GM13976 (cell line): ENCODE measurements around the gene LRRC1.

Source experiments
- DNase-seq: peaks from one replicate; pipeline ENCODE4 v3.0.0; 2012; ENCODE audit warnings: low spot score
- in situ Hi-C: fragments of 300-500 bp; cut with MboI; formaldehyde crosslinking; loops from one replicate; pipeline ENCODE4 v1.12.0; 2022; ENCODE audit warnings: low sequenced_read_pairs, mixed read lengths, inconsistent platforms; ENCODE audit not compliant: unreplicated experiment
- TF ChIP-seq, protein P1 (sequence below): IDR thresholded peaks from 2 replicates; pipeline ENCODE4 v1.5.1; 2012; ENCODE audit warnings: borderline replicate concordance, mild to moderate bottlenecking; ENCODE audit not compliant: insufficient read depth; ENCODE audit errors: extremely low read depth, missing control alignments, control extremely low read depth

LRRC1 gene

DNA sequence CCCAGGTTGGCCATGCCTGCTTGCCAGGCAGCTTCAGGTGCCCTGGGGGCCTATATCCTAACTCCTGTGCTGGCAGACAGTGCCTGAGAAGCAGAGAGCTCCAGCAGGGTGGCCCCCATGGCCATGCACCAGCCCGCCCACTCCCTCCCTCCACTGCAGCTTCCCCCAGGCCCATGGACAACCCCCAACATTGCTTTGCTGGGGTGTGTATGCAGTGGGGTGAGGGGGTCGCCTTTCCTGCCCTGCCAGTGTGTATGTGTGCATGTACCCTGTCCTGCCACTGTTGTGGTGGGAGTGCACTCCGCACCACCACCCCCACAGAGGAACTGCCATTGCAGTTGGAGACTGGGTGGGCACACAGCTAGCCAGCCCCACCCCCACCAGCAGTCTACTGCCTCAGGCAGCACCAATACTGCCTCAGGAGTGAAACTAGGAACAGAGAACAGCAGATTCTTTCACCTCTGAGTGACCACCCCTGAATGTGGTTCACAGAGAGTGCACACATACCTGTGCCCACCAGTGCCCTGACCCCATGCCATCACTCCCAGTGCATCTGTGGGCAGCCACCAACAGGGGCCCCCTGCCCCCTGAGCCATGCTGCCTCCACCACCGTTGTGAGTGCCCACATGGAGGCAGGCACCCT is 151.1 kb downstream of the LRRC1 start:
- TF ChIP-seq, protein P1, sequence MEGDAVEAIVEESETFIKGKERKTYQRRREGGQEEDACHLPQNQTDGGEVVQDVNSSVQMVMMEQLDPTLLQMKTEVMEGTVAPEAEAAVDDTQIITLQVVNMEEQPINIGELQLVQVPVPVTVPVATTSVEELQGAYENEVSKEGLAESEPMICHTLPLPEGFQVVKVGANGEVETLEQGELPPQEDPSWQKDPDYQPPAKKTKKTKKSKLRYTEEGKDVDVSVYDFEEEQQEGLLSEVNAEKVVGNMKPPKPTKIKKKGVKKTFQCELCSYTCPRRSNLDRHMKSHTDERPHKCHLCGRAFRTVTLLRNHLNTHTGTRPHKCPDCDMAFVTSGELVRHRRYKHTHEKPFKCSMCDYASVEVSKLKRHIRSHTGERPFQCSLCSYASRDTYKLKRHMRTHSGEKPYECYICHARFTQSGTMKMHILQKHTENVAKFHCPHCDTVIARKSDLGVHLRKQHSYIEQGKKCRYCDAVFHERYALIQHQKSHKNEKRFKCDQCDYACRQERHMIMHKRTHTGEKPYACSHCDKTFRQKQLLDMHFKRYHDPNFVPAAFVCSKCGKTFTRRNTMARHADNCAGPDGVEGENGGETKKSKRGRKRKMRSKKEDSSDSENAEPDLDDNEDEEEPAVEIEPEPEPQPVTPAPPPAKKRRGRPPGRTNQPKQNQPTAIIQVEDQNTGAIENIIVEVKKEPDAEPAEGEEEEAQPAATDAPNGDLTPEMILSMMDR: no peak
- in situ Hi-C loops: no loop called here
- DNase-seq: no peak

DNA sequence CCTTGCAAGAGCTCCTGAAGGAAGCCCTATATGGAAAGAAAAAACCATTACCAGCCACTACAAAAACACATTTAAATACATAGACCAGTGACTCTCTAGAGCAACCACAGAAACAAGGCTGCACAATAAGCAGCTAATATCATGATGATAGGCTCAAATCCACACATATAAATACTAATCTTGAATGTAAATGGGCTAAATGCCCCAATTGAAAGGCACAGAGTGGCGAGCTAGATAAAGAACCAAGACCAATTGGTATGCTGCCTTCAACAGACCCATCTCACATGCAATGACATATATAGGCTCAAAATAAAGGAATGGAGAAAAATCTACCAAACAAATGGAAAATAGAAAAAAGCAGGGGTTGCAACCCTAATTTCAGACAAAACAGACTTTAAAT is 153.0 kb downstream of the LRRC1 start:
- in situ Hi-C loops: no loop called here
- TF ChIP-seq, protein P1: no peak
- no peak for DNase-seq

DNA sequence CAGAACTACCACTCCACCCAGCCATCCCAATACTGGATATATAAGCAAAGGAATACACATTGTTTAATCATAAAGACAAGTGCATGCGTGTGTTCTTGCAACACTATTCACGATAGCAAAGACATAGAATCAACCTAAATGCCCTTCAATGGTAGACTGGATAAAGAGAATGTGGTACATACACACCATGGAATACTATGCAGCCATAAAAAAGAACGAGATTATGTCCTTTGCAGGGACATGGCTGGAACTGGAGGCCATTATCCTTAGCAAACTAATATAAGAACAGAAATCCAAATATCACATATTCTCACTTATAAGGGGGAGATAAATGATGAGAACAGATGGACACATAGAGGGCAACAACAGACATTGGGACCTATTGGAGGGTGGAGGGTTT is 156.6 kb downstream of the LRRC1 start:
- TF ChIP-seq, protein P1: no peak
- in situ Hi-C loops: no loop called here
- no peak for DNase-seq

DNA sequence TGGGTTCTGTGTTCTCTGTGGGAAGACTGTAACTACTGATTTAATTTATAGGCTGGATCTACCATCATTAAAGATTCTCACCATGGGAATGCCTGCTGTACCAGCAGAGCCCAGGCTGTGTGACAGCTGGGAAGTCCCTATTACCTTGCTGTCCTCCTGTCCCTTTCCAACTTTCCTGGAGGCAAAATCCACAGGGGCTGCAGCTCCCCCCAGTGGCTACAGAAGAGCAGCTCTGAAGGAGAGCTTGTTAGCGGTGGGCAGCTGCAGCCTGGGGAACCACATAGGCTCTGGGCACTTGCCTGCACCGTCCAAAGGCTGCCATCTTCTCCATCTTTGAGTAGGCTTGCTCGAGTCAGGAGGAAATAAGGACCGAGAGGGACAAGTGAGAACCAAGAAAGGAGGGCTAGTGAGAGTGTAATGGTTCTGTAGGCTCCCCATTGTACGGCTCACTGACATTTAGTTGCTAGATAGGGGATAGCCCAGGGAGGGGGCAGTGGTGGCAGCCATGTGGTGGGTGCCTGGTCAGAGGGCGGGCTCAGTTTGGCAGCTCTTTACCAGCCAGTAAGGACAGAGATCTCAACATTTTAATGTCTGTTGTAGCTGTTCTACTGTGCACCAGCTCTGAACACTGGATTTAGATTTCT is 161.4 kb downstream of the LRRC1 start:
- TF ChIP-seq, protein P1: peak; percentile 52
- in situ Hi-C loops: no loop called here
- DNase-seq: peak; percentile 41

DNA sequence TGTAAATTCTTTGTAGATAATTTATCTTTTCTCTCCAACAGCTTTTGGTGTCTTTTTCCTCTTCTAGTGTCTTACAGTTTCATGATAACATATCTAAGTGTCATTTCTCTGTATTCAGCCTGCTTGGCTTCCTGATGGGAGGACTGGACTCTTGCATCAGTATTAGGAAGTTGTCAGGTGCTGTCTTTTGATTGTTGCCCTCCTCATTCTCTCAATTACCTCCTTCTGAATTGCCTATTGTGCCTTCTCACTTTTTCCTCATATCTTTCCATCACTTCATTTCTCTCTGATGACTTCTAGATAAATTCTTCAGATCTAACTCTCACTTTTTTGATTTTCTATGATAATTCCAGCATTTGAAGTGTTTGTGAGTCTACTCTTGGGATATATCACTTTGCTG is 162.0 kb downstream of the LRRC1 start:
- in situ Hi-C loops: no loop called here
- TF ChIP-seq, protein P1: no peak
- DNase-seq: no peak

DNA sequence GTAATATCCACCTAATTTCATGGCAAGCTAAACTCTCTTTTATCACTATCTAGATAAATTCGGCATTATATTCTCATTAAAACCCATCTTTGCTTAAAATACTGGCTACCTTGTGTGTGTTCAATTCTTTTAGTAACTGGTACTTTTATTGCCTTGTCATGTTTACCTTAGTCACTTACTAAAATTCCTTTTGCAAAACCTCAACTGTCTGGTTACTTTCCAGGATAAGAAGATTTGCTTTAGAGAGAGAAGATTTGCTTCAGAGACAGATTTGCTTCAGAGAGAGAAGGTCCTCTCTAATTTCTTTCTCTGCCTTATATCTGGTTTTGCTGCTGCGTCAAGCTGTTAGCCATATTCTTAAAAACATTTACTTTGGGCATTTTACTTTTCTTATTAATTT is 164.9 kb downstream of the LRRC1 start:
- in situ Hi-C loops: no loop called here
- TF ChIP-seq, protein P1: no peak
- no peak for DNase-seq
